DOHH2 (cell line): ENCODE results near the gene KHDC4.

Experiments
- EZH2phosphoT487 ChIP-seq: fragments of 200-600 bp; sonication (generic); IDR thresholded peaks from 2 replicates; pipeline ENCODE4 v1.6.1; 2017; ENCODE audit warnings: borderline replicate concordance, mild to moderate bottlenecking, antibody characterized with exemption, low read length, moderate library complexity, mixed read lengths
- TF ChIP-seq, protein P1 (sequence below): fragments of 200-600 bp; sonication (generic); IDR thresholded peaks from one replicate; pipeline ENCODE4 v1.5.1; 2014; ENCODE audit warnings: antibody characterized with exemption, mild to moderate bottlenecking, low read depth, low read length; ENCODE audit not compliant: poor library complexity, severe bottlenecking

DNA sequence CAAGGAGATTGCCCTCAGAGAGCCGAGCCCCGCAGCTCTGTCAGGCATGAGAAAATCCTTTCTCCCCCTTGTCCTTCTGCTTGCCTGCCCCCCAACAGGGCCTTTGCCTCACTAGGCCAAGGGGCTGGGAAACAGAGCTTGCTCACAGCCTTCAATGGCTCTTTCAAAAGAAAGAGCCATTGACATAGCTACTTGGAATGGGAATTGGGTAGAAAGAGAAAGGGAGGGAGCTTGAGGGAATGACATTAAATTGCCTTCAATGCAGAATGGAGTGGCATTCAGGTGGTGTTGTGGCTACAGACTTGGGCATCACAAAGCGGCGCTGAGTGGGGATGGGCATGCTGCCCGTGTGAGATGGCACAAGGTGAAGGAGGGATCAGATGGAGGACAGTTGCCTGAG, 61.7 kb downstream of the KHDC4 start:
- TF ChIP-seq, protein P1, sequence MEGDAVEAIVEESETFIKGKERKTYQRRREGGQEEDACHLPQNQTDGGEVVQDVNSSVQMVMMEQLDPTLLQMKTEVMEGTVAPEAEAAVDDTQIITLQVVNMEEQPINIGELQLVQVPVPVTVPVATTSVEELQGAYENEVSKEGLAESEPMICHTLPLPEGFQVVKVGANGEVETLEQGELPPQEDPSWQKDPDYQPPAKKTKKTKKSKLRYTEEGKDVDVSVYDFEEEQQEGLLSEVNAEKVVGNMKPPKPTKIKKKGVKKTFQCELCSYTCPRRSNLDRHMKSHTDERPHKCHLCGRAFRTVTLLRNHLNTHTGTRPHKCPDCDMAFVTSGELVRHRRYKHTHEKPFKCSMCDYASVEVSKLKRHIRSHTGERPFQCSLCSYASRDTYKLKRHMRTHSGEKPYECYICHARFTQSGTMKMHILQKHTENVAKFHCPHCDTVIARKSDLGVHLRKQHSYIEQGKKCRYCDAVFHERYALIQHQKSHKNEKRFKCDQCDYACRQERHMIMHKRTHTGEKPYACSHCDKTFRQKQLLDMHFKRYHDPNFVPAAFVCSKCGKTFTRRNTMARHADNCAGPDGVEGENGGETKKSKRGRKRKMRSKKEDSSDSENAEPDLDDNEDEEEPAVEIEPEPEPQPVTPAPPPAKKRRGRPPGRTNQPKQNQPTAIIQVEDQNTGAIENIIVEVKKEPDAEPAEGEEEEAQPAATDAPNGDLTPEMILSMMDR: no peak
- TF ChIP-seq EZH2phosphoT487: no peak
